ENCODE data around the gene ART5. TPM values are rescaled to one million over a fixed set of nuclear protein-coding genes. Genes with fewer than 3 reads are reported as not detected.

Gene ART5
- total RNA-seq, 6 donors from 2014 or later, result 0.49 to 3.6 (median 1.3) TPM; not detected in 2

DNA sequence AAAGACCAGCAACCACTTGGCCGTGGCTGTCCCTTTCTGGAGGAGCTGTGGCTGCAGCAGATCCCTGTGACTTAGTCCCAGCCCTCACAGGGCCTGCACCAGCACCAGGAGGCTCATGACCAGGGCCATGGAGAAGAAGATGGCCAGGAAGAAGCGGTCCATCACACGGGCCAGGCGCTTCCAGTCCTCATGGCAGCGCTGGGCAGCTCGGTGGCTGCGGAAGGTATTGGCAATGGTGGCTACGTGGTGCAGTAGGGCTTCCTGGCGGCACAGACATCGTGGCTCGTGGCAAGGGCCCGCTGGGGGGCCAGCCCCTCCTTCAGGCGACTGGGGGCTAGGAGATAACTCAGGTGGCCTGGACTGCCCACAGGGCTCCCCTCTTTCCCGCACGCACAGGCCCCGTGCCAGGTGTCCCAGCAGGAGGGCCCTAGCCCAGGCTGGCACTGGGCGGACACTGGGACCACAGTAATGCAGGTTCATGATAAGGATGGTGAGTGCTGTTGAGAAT lies 24.3 kb upstream of the ART5 start:
- H3K9me3 ChIP-seq, result no peaks in the 10 kb centered on the region
- H3K36me3 ChIP-seq, result peaks cover 0 to 68% (median 37%) of the 10 kb centered on the region in 4 donors
- H3K4me1 ChIP-seq, result no peaks in the 10 kb centered on the region
- H3K4me3 ChIP-seq, result no peak overlapping the region
- no peak for TF ChIP-seq POLR2AphosphoS5 (IDR thresholded peaks at IDR 0.05)
- TF ChIP-seq EP300 (IDR thresholded peaks at IDR 0.05), result no peak
- TF ChIP-seq, protein P1, sequence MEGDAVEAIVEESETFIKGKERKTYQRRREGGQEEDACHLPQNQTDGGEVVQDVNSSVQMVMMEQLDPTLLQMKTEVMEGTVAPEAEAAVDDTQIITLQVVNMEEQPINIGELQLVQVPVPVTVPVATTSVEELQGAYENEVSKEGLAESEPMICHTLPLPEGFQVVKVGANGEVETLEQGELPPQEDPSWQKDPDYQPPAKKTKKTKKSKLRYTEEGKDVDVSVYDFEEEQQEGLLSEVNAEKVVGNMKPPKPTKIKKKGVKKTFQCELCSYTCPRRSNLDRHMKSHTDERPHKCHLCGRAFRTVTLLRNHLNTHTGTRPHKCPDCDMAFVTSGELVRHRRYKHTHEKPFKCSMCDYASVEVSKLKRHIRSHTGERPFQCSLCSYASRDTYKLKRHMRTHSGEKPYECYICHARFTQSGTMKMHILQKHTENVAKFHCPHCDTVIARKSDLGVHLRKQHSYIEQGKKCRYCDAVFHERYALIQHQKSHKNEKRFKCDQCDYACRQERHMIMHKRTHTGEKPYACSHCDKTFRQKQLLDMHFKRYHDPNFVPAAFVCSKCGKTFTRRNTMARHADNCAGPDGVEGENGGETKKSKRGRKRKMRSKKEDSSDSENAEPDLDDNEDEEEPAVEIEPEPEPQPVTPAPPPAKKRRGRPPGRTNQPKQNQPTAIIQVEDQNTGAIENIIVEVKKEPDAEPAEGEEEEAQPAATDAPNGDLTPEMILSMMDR (IDR thresholded peaks at IDR 0.05), result no peak
- TF ChIP-seq POLR2A (IDR thresholded peaks at IDR 0.05), result no peak
- DNase-seq, result peak in 1 of 2 donors; percentile 77
- no peak overlapping the region for H3K27ac ChIP-seq
- WGBS, 2 donors, result 93 to 97% methylated on average over 11 to 16 of the region's 17 CpGs
- no peak for ATAC-seq (ENCODE audit: low FRiP score in 2 of 2)
- H3K27me3 ChIP-seq, result no peaks in the 10 kb centered on the region

DNA sequence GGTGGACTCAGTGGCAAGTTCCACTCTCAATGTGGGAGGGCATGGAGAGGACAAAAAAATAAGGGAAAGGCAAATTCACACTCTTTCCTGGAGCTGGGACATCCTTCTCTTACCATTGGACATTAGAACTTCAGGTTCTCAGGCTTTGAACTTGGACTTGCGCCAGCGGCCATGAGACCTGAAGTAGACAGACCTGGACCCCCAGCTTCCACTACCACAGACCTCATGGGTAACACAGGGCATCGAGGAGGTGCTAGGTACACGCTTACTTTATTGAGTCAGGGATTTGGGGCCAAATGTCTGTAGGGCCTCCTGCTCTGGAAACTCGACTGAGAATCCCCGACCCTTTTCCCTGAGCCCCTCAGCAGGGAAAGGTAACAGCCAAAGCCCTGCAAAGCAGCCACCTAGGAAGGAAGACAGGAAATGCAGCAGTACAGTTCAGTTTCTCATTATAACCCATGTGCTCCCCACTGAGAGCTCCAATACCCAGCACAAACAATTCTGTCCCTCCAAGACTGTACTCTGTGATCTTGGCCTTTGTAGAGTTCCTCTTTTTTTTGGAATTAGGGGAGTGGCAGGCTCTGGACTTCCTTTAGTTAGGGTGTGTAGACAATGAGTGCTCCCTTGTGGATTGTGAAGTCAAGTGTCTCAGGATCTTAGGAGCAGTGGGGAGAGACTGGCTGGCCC lies 23.7 kb upstream of the ART5 start:
- ATAC-seq (ENCODE audit: low FRiP score in 2 of 2), result peak in 1 of 2 donors; percentile 29
- Histone ChIP-seq H3K4me3 (no peak overlapping the region), H3K9me3 (no peaks in the 10 kb centered on the region), H3K27me3 (no peaks in the 10 kb centered on the region), H3K36me3 (peaks cover 0 to 62% (median 34%) of the 10 kb centered on the region in 4 donors), H3K27ac (no peak overlapping the region), H3K4me1 (no peaks in the 10 kb centered on the region)
- 68 to 95% methylated on average over 3 to 6 of the region's 6 CpGs for WGBS, 2 donors
- no peak for DNase-seq
- TF ChIP-seq, protein P1 (IDR thresholded peaks at IDR 0.05), result no peak
- no peak for TF ChIP-seq EP300 (IDR thresholded peaks at IDR 0.05)
- TF ChIP-seq POLR2AphosphoS5 (IDR thresholded peaks at IDR 0.05), result no peak
- TF ChIP-seq POLR2A (IDR thresholded peaks at IDR 0.05), result no peak

DNA sequence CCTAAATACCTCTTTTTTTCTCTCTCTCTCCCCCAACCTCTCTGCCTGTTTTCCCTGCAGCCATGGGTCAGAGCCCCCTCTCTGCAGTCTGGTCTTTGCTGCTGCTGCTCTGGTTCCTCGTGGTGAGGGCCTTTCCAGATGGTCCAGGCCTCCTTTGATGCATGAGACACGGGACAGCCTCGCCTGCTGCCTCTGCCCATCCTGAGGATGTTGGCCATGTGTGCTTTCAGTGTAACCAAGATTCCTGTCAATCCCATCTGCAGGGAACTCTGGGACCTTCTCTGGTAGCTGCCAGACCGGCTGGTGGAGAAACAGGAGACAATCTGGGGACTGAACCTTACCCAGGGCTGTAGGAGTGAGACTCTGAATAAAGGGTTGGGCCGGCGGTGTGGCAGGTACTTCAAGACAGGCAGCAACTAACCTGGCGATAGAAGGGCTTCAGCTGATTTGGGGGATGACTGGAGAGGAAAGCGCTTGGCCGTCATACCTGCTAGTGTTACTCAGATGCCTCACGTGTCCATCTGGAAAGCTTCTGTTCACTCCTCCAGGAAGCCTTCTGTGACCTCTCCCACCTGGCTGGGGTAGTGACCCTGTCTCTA lies 22.3 kb upstream of the ART5 start:
- Histone ChIP-seq H3K9me3 (no peaks in the 10 kb centered on the region), H3K4me1 (no peaks in the 10 kb centered on the region), H3K36me3 (peaks cover 0 to 48% (median 26%) of the 10 kb centered on the region in 4 donors), H3K4me3 (no peak overlapping the region), H3K27me3 (no peaks in the 10 kb centered on the region), H3K27ac (no peak overlapping the region)
- no peak for TF ChIP-seq POLR2A (IDR thresholded peaks at IDR 0.05)
- TF ChIP-seq, protein P1 (IDR thresholded peaks at IDR 0.05), result no peak
- TF ChIP-seq EP300 (IDR thresholded peaks at IDR 0.05), result no peak
- no peak for TF ChIP-seq POLR2AphosphoS5 (IDR thresholded peaks at IDR 0.05)
- ATAC-seq (ENCODE audit: low FRiP score in 2 of 2) (no peak), DNase-seq (no peak)
- 86 to 92% methylated on average over 9 to 10 of the region's 10 CpGs for WGBS, 2 donors

DNA sequence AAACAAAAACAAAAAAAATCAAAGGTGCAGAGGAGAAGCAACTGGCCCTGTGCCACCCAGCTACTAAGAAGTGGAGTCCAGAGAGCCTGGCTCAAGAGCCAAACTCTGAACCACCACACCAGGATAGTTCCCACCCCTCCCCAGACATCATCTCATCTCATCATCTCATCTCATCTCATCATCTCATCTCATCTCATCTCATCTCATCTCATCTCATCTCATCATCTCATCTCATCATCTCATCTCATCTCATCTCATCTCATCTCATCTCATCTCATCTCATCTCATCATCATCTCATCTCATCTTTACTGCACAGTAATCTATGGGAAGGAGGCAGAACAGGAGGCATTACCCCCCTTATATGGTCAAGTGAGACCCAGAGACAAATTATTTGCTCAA lies 21.1 kb upstream of the ART5 start:
- Histone ChIP-seq H3K27me3 (no peaks in the 10 kb centered on the region), H3K36me3 (peaks cover 0 to 37% (median 21%) of the 10 kb centered on the region in 4 donors), H3K4me1 (no peaks in the 10 kb centered on the region), H3K9me3 (no peaks in the 10 kb centered on the region), H3K27ac (no peak overlapping the region), H3K4me3 (no peak overlapping the region)
- no peak for TF ChIP-seq EP300 (IDR thresholded peaks at IDR 0.05)
- TF ChIP-seq POLR2A (IDR thresholded peaks at IDR 0.05), result no peak
- TF ChIP-seq, protein P1 (IDR thresholded peaks at IDR 0.05), result no peak
- no peak for TF ChIP-seq POLR2AphosphoS5 (IDR thresholded peaks at IDR 0.05)
- DNase-seq (no peak), ATAC-seq (ENCODE audit: low FRiP score in 2 of 2) (no peak)

Measured in upper lobe of left lung (tissue), 6 donors.